Neural cell (in vitro differentiated cells): ENCODE data around the gene ANKRD39. TPM values are rescaled to one million over a fixed set of nuclear protein-coding genes. Genes with fewer than 3 reads are reported as not detected.

Experiments
- H2AFZ ChIP-seq: fragments of 200-600, 300-800 bp; sonication (generic), shearing (Covaris generic); 2 replicates; pipeline ENCODE4 v1.6.0; 2014; ENCODE audit warnings: low read depth, mild to moderate bottlenecking, antibody characterized with exemption, low read length, moderate library complexity
- H3F3A ChIP-seq: fragments of 200-600 bp; shearing (Covaris generic); 2 replicates; pipeline ENCODE4 v1.6.1; 2016; ENCODE audit warnings: mild to moderate bottlenecking, moderate library complexity, mixed read lengths, antibody characterized with exemption, low read length; ENCODE audit not compliant: insufficient read depth, poor library complexity, severe bottlenecking
- H3K27ac ChIP-seq: fragments of 200-600, 300-800 bp; sonication (generic), shearing (Covaris generic); 2 replicates; pipeline ENCODE4 v1.5.1; 2014; ENCODE audit warnings: mild to moderate bottlenecking, low read length, moderate library complexity
- H3K27me3 ChIP-seq: fragments of 300-800, 200-600 bp; sonication (generic), shearing (Covaris generic); 2 replicates; pipeline ENCODE4 v1.6.0; 2014; ENCODE audit warnings: mild to moderate bottlenecking, low read depth, low read length, moderate library complexity; ENCODE audit not compliant: insufficient read depth
- H3K36me3 ChIP-seq: fragments of 300-800, 200-600 bp; sonication (generic), shearing (Covaris generic); 2 replicates; pipeline ENCODE4 v1.5.1; 2014; ENCODE audit warnings: mild to moderate bottlenecking, antibody characterized with exemption, low read length, moderate library complexity; ENCODE audit not compliant: insufficient read depth
- H3K4me2 ChIP-seq: fragments of 300-800, 200-600 bp; sonication (generic), shearing (Covaris generic); 2 replicates; pipeline ENCODE4 v1.6.0; 2014; ENCODE audit warnings: mild to moderate bottlenecking, low read length
- H3K4me3 ChIP-seq: fragments of 300-800, 200-600 bp; sonication (generic), shearing (Covaris generic); 2 replicates; pipeline ENCODE4 v1.5.1; 2014; ENCODE audit warnings: mild to moderate bottlenecking, low read length, moderate library complexity
- H3K79me2 ChIP-seq: fragments of 200-600 bp; shearing (Covaris generic); replicated peaks from 2 replicates; pipeline ENCODE4 v1.6.0; 2014; ENCODE audit warnings: mild to moderate bottlenecking, low read length, moderate library complexity; ENCODE audit not compliant: insufficient read depth
- H3K9ac ChIP-seq: fragments of 300-800, 200-600 bp; sonication (generic), shearing (Covaris generic); 2 replicates; pipeline ENCODE4 v1.6.1; 2016; ENCODE audit warnings: mild to moderate bottlenecking, low read length, mixed read lengths
- H3K9me2 ChIP-seq: fragments of 200-600 bp; shearing (Covaris generic); 2 replicates; pipeline ENCODE4 v1.6.1; 2016; ENCODE audit warnings: mild to moderate bottlenecking, low read length, mixed read lengths; ENCODE audit not compliant: insufficient read depth
- H3K9me3 ChIP-seq: fragments of 200-600, 300-800 bp; sonication (generic), shearing (Covaris generic); 2 replicates; pipeline ENCODE4 v1.6.1; 2016; ENCODE audit warnings: mild to moderate bottlenecking, mixed run types, low read length, moderate library complexity, mixed read lengths
- H4K20me1 ChIP-seq: fragments of 200-600 bp; shearing (Covaris generic); 2 replicates; pipeline ENCODE4 v1.6.1; 2016; ENCODE audit warnings: mild to moderate bottlenecking, mixed run types; ENCODE audit not compliant: insufficient read depth
- CTCF ChIP-seq: fragments of 450-650 bp; IDR thresholded peaks from 2 replicates; pipeline ENCODE4 v1.5.1; 2014; ENCODE audit warnings: antibody characterized with exemption, mild to moderate bottlenecking, moderate library complexity; ENCODE audit not compliant: poor library complexity, severe bottlenecking
- EP300 ChIP-seq: fragments of 450-650 bp; conservative IDR thresholded peaks from 2 replicates; pipeline ENCODE4 v1.6.1; 2014; ENCODE audit warnings: antibody characterized with exemption, mild to moderate bottlenecking, moderate library complexity; ENCODE audit not compliant: poor library complexity, severe bottlenecking
- EZH2 ChIP-seq: fragments of 200-600, 300-800 bp; shearing (Covaris generic), sonication (generic); IDR thresholded peaks from 2 replicates; pipeline ENCODE4 v1.6.1; 2014; ENCODE audit warnings: antibody characterized with exemption, low read length, borderline replicate concordance, mild to moderate bottlenecking; ENCODE audit not compliant: insufficient read depth, poor library complexity, severe bottlenecking
- MXI1 ChIP-seq: fragments of 450-650 bp; conservative IDR thresholded peaks from 2 replicates; pipeline ENCODE4 v1.6.1; 2014; ENCODE audit warnings: antibody characterized with exemption, mild to moderate bottlenecking; ENCODE audit not compliant: poor library complexity, severe bottlenecking
- POLR2AphosphoS5 ChIP-seq: IDR thresholded peaks from 2 replicates; pipeline ENCODE4 v1.6.1; 2012
- RAD21 ChIP-seq: fragments of 450-650 bp; conservative IDR thresholded peaks from 2 replicates; pipeline ENCODE4 v1.6.1; 2014; ENCODE audit warnings: antibody characterized with exemption, mild to moderate bottlenecking, moderate library complexity
- REST ChIP-seq: IDR thresholded peaks from 2 replicates; pipeline ENCODE4 v1.6.1; 2012; ENCODE audit warnings: borderline replicate concordance
- SMC3 ChIP-seq: fragments of 450-650 bp; conservative IDR thresholded peaks from 2 replicates; pipeline ENCODE4 v1.6.1; 2014; ENCODE audit warnings: antibody characterized with exemption, mild to moderate bottlenecking, moderate library complexity; ENCODE audit not compliant: poor library complexity
- TAF1 ChIP-seq: IDR thresholded peaks from 2 replicates; pipeline ENCODE4 v1.6.1; 2012; ENCODE audit warnings: low read depth
- polyA plus RNA-seq: library from polyadenylated mRNA; depleted of rRNA; stranded (reverse); fragments of >200 nt; gene quantifications from 2 replicates; pipeline ENCODE4 v1.2.3, GENCODE V29; 2014

The ANKRD39 gene
- polyA plus RNA-seq, 1 donor from 2014 or later, result 30.7 TPM

- TF ChIP-seq RAD21 (no peak), SMC3 (no peak), EP300 (no peak), TAF1 (no peak), MXI1 (no peak), EZH2 (no peak), CTCF (no peak), POLR2AphosphoS5 (no peak), REST (no peak)
- Histone ChIP-seq H3K9ac (no peak overlapping the region), H2AFZ (no peak overlapping the region), H3K9me2 (no peaks in the 10 kb centered on the region), H3K9me3 (no peaks in the 10 kb centered on the region), H4K20me1 (no peaks in the 10 kb centered on the region), H3K36me3 (peaks cover 3% of the 10 kb centered on the region), H3K4me2 (no peak overlapping the region), H3K27ac (no peak overlapping the region), H3F3A (no peaks in the 10 kb centered on the region), H3K4me3 (no peak overlapping the region), H3K27me3 (no peaks in the 10 kb centered on the region), H3K79me2 (no peaks in the 10 kb centered on the region)
These were observed 24.9 kb downstream of the ANKRD39 start for GRCh38 chr2:96832754-96833507.

DNA sequence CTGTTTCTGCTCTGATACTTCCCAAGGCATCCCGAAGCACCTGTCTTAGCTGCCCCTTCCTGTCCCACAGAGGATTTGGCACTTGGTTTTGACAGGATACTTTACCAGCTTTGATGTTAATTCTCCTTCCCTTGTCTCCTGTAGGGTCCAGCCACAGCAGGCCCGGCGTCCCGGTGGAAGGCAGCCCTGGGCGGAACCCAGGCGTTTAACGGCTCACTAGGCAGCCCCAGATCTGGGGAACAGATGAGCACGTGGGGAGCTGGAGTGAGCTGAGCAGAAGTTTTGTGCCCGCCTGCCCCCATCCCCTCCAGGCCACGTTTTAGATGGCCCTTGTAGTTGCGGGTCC, 25.4 kb downstream of the ANKRD39 start:
- Histone ChIP-seq H3K79me2 (no peaks in the 10 kb centered on the region), H3K4me2 (no peak overlapping the region), H3K4me3 (no peak overlapping the region), H3K27ac (no peak overlapping the region), H4K20me1 (no peaks in the 10 kb centered on the region), H3F3A (no peaks in the 10 kb centered on the region), H3K9me2 (no peaks in the 10 kb centered on the region), H3K27me3 (no peaks in the 10 kb centered on the region), H3K36me3 (peaks cover 3% of the 10 kb centered on the region), H3K9ac (no peak overlapping the region), H2AFZ (no peak overlapping the region), H3K9me3 (no peaks in the 10 kb centered on the region)
- TF ChIP-seq SMC3 (no peak), MXI1 (no peak), EZH2 (no peak), EP300 (no peak), REST (no peak)
